ENCODE measurements around the gene LANCL2. TPM values are rescaled to one million over a fixed set of nuclear protein-coding genes. Genes with fewer than 3 reads are reported as not detected.

Gene LANCL2, protein sequence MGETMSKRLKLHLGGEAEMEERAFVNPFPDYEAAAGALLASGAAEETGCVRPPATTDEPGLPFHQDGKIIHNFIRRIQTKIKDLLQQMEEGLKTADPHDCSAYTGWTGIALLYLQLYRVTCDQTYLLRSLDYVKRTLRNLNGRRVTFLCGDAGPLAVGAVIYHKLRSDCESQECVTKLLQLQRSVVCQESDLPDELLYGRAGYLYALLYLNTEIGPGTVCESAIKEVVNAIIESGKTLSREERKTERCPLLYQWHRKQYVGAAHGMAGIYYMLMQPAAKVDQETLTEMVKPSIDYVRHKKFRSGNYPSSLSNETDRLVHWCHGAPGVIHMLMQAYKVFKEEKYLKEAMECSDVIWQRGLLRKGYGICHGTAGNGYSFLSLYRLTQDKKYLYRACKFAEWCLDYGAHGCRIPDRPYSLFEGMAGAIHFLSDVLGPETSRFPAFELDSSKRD
- 11.6 and 12.6 TPM in 2 replicates for total RNA-seq
- long read RNA-seq, full-length matches to known transcripts, result 17 of 43 reads
- long read RNA-seq, partial matches to known transcripts, result 13 of 43 reads
- long read RNA-seq, other reads (novel, unspliced or antisense), result 13 of 43 reads

DNA sequence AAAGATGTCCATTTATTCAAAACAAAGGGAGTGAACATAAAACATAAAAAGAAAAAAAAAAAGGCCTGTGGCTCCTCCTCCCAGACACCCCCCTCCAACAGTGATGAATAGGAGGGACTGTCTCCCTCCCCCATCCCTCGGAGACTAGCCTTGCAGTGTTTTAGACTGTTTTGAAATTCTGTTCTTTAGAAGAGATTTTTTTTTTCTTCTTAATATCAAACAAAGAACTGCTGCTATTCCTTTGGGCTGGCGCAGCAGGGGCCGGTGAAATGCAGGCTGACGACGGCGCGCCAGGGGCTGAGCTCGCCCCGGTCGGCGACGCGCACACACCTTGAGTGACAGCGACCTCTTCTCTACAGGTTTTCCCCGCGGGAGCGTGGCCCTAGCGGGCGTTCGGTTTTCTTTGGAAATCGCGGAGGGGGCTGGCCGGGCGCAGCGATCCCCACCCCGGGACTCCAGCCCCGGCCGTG is at the start of gene LANCL2:
Gene LANCL2 (plus strand): TSS at position 133 of the 470 bp plus-strand sequence. CDS start 689 bp downstream, outside the sequence.
- H3K9me3 Mint-ChIP-seq (ENCODE audit: unreplicated experiment), result no peaks in the 10 kb centered on the region
- H3K4me1 Mint-ChIP-seq (ENCODE audit: unreplicated experiment), result peaks cover 9% of the 10 kb centered on the region
- no peaks in the 10 kb centered on the region for H3K36me3 Mint-ChIP-seq (ENCODE audit: unreplicated experiment)
- H3K4me3 Mint-ChIP-seq (ENCODE audit: unreplicated experiment), result peak within 1 kb of the TSS; percentile 90
- no peak for DNase-seq (ENCODE audit: extremely low spot score, unreplicated experiment)
- TF ChIP-seq, protein P1, sequence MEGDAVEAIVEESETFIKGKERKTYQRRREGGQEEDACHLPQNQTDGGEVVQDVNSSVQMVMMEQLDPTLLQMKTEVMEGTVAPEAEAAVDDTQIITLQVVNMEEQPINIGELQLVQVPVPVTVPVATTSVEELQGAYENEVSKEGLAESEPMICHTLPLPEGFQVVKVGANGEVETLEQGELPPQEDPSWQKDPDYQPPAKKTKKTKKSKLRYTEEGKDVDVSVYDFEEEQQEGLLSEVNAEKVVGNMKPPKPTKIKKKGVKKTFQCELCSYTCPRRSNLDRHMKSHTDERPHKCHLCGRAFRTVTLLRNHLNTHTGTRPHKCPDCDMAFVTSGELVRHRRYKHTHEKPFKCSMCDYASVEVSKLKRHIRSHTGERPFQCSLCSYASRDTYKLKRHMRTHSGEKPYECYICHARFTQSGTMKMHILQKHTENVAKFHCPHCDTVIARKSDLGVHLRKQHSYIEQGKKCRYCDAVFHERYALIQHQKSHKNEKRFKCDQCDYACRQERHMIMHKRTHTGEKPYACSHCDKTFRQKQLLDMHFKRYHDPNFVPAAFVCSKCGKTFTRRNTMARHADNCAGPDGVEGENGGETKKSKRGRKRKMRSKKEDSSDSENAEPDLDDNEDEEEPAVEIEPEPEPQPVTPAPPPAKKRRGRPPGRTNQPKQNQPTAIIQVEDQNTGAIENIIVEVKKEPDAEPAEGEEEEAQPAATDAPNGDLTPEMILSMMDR (IDR thresholded peaks at IDR 0.05), result no peak
- no peaks in the 10 kb centered on the region for H3K27me3 Mint-ChIP-seq (ENCODE audit: unreplicated experiment)
- H3K27ac Mint-ChIP-seq (ENCODE audit: unreplicated experiment), result peak within 1 kb of the TSS; percentile 98

DNA sequence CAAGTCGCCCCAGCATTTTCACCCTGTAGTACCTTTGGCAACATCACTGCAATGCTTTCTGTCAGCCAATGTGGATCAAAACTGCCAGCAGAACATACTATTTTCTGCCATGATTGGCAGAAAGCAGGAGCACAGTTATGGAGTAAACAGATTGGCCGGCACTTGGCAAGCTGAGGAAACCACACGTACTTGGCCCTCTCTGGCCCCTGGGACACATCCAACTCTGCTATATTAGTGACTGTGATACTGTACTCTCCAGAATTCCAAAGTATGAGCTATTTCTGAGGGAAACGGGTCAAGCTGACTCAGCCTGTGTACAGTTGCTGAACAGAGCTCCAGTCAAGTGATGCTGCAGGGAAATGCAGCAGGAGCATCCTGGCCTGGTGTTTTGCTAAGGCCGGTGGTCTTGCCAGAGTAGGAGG is 39.8 kb upstream of the LANCL2 start:
- Mint-ChIP-seq H3K27ac (ENCODE audit: unreplicated experiment) (no peak overlapping the region), H3K27me3 (ENCODE audit: unreplicated experiment) (peaks cover 23% of the 10 kb centered on the region), H3K4me1 (ENCODE audit: unreplicated experiment) (no peaks in the 10 kb centered on the region), H3K4me3 (ENCODE audit: unreplicated experiment) (no peak overlapping the region), H3K9me3 (ENCODE audit: unreplicated experiment) (no peaks in the 10 kb centered on the region), H3K36me3 (ENCODE audit: unreplicated experiment) (no peaks in the 10 kb centered on the region)
- no peak for DNase-seq (ENCODE audit: extremely low spot score, unreplicated experiment)
- TF ChIP-seq, protein P1 (IDR thresholded peaks at IDR 0.05), result no peak

DNA sequence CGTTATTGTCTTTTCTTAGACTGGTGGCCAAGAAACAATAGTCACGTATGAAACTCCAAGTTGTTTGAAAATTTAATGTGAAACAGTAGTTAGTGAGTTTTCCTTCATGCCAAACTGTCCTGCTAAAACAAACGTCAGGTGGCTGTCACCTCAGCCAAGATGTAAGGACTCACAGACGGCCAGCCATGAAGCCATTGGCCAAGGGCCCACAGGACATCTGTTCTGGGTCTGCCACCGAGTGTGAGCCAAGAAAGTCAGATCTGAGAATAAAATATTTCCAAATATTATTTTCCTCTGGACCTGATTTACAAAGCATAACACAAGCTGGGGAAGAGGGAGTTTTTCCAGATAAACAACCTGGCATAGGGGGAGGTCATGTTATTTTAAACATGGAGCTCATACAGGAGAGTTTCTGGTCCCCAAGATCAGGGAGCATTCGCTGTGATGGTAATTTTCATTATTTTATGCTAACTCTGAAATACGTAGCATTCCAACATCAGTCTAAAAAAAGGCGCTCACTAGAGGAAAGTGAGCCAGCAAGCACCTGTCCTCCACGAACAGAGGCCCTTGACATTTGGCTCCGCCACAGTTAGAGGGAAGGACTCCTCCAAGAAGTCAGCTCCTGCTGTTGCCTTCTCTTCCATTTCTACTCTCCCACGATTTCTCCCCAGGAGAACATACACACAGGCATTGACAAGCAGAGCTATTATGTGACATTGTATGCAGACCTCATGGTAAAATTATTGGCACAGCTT is 38.9 kb upstream of the LANCL2 start:
- no peaks in the 10 kb centered on the region for H3K9me3 Mint-ChIP-seq (ENCODE audit: unreplicated experiment)
- TF ChIP-seq, protein P1 (IDR thresholded peaks at IDR 0.05), result no peak
- H3K36me3 Mint-ChIP-seq (ENCODE audit: unreplicated experiment), result no peaks in the 10 kb centered on the region
- no peak overlapping the region for H3K27ac Mint-ChIP-seq (ENCODE audit: unreplicated experiment)
- no peaks in the 10 kb centered on the region for H3K4me1 Mint-ChIP-seq (ENCODE audit: unreplicated experiment)
- peaks cover 29% of the 10 kb centered on the region for H3K27me3 Mint-ChIP-seq (ENCODE audit: unreplicated experiment)
- no peak for DNase-seq (ENCODE audit: extremely low spot score, unreplicated experiment)
- H3K4me3 Mint-ChIP-seq (ENCODE audit: unreplicated experiment), result no peak overlapping the region

DNA sequence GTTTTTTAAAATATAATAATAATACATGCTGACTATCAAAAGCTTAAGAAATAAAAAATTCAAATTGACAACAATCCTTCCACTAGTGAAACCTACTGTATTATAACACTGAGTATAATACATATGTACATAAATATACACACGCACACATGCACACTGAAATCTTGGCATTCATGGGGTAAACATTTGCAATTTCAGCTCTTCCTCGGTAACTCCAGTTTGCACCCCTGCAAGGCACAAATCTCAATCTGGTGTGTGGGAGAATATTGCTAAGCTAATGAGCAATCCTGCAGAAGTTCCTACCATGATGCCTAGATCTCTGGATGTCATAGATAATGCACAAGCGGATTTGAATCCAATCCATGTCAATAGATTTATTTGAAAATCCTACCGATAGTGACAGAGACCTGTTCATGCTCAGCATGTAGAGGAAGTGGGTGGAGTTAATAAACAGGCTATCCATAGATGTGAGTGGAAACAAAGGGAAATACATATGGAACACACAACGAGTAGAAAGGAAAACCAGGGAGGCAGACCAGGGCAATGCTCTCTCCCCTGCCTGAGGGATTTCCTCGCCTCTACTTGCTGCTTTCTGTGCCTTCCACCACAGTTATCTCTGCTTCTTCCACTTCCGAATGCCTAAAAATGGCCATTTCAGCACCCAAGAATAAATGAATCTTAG is 38.1 kb upstream of the LANCL2 start:
- H3K9me3 Mint-ChIP-seq (ENCODE audit: unreplicated experiment), result no peaks in the 10 kb centered on the region
- no peak for DNase-seq (ENCODE audit: extremely low spot score, unreplicated experiment)
- TF ChIP-seq, protein P1 (IDR thresholded peaks at IDR 0.05), result no peak

More for the DNA sequence above, 38.1 kb upstream of the LANCL2 start:
- Mint-ChIP-seq H3K36me3 (ENCODE audit: unreplicated experiment) (no peaks in the 10 kb centered on the region), H3K27ac (ENCODE audit: unreplicated experiment) (no peak overlapping the region), H3K4me1 (ENCODE audit: unreplicated experiment) (no peaks in the 10 kb centered on the region), H3K27me3 (ENCODE audit: unreplicated experiment) (peaks cover 32% of the 10 kb centered on the region), H3K4me3 (ENCODE audit: unreplicated experiment) (no peak overlapping the region)

Data from osteocyte (in vitro differentiated cells).